ENCODE results near the gene SAXO2.

GRCh38 chr15:82297546-82297945, 34.9 kb downstream of the SAXO2 start:
- TF ChIP-seq CTCF (IDR thresholded peaks at IDR 0.05; ENCODE audit: insufficient read depth, low read length, poor library complexity, severe bottlenecking) (no peak), EZH2phosphoT487 (conservative IDR thresholded peaks at IDR 0.05; ENCODE audit: low read length) (no peak)

Data from SU-DHL-6 (cell line).